Stimulated activated CD4-positive, alpha-beta T cell treated with anti-CD3 and anti-CD28 coated beads, TNF-alpha, amount 100 ng/mL, for 48 hours (primary cell): Measurements from ENCODE around the gene RET.

Experiments
- DNase-seq, 3 donors: peaks; one replicate each; pipeline ENCODE4 v3.0.0-alpha.2; 2020; ENCODE audit warnings: low read depth in 3 of 3

RET gene

DNA sequence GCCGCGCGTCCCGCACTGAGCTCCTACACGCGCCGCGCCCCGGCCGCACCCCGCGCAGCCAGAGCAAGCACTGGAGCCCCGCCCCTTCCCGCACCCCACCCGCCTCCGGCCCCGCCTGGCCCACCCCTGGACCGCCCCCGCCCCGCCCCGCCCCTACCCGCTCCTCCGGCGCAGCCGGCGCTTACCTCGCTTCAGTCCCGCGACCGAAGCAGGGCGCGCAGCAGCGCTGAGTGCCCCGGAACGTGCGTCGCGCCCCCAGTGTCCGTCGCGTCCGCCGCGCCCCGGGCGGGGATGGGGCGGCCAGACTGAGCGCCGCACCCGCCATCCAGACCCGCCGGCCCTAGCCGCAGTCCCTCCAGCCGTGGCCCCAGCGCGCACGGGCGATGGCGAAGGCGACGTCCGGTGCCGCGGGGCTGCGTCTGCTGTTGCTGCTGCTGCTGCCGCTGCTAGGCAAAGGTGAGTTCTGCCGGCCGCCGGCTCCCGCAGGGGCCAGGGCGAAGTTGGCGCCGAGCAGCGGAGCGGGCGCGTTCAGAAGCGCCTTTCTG lies at the start of gene RET:
Gene RET, plus strand, starts transcription at position 194 of the 545 bp plus-strand sequence. Its CDS starts 190 bp downstream, at position 384.
- no peak for DNase-seq

DNA sequence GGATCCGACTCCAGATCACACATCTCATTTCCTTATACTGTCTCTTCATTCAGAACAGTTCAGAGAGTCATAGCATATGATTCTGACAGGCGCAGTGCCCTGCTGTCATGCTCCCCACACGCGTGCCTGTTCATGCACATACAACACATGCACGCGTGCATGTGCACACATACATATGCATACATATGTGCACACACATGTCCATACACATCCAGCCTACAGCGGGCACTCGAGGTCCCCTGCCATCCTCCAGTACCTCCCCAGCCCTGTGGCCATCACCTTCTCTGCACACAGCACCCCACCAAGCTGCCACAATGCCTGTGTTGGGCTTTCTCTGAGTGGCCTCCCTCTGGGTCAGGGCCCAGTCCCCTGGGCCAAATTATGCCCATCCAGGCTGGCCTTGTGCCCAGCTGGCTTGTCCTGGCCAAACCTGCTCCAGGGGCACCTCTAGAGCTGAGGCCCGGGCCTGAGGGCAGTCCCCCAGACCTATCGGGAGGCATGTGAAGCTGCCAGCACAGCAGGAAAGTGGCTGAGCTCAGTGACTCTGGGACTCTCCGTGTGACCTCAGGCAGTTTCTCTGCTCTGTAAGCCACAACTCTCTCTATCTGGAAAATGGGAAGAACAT lies 49.4 kb upstream of the RET start:
- no peak for DNase-seq

GRCh38 chr10:43028143-43028542 lies 48.7 kb upstream of the RET start:
- DNase-seq: no peak

- DNase-seq: no peak
These were observed 47.8 kb upstream of the RET start for GRCh38 chr10:43029043-43029442.

- DNase-seq: no peak
These were observed 44.3 kb upstream of the RET start for GRCh38 chr10:43032613-43033012.

GRCh38 chr10:43035800-43036199 lies 41.1 kb upstream of the RET start:
- DNase-seq: no peak

GRCh38 chr10:43036481-43037428 lies 40.1 kb upstream of the RET start:
- no peak for DNase-seq

DNA sequence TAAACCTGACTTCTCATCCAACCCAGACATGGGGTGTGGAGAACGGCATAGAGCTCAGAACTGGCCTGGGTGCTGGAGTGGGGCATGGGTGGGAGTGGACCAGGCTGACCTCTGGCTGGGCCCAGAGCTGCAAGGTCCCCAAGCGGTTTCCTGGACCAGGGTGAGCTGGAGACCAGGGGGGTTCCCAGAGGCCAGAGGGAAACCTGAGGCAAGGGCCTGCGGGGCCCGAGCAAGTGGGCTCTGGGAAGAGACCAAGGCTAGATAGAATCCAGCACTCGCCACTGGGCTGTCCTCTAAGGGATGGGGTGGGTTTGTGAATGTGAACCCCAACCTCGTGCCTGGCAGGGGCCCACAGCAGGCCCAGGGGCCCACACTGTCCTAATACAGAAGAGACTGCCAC lies 39.4 kb upstream of the RET start:
- DNase-seq: no peak

DNA sequence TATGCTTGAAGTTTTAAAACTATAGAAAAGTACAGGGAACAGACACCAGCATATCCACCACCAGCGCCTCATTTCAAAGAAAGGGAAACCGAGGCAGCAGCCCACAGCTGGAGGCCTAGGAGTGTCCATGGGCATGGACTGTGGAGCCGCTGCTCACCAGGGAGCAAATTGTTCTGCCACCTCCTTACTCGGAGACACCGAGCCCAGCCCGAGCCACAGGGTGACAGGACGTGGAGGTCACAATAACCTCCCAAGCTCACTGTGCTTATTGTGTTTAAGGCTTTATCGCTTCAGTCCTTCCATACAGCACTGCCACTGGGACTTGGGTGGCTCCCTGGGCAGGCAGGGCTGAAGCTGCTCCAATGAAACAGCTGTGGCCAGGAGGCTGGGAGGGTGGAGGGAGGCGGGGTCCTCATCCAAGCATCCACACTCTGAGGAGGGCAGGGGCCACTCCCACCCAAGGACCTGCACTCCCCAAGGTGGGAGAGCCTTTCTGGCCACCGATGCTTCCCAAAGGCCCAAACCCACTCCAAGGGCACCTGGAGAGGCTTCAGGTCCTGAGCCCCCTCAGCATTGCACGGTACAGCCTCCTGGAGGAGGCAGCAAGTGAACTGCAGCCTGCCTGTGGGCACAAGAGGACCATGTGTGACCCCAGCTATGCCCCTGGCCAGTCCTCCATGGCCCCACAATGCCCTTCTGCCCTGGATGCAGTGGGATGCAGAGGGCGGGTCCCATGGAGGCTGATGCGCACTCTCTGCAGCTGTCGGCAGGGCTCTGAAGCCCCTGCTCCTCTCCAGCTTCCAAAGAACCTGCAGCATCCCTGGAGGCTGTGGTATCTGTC lies 38.7 kb upstream of the RET start:
- no peak for DNase-seq

- DNase-seq: no peak
These were observed 37.9 kb upstream of the RET start for GRCh38 chr10:43038783-43039623.

DNA sequence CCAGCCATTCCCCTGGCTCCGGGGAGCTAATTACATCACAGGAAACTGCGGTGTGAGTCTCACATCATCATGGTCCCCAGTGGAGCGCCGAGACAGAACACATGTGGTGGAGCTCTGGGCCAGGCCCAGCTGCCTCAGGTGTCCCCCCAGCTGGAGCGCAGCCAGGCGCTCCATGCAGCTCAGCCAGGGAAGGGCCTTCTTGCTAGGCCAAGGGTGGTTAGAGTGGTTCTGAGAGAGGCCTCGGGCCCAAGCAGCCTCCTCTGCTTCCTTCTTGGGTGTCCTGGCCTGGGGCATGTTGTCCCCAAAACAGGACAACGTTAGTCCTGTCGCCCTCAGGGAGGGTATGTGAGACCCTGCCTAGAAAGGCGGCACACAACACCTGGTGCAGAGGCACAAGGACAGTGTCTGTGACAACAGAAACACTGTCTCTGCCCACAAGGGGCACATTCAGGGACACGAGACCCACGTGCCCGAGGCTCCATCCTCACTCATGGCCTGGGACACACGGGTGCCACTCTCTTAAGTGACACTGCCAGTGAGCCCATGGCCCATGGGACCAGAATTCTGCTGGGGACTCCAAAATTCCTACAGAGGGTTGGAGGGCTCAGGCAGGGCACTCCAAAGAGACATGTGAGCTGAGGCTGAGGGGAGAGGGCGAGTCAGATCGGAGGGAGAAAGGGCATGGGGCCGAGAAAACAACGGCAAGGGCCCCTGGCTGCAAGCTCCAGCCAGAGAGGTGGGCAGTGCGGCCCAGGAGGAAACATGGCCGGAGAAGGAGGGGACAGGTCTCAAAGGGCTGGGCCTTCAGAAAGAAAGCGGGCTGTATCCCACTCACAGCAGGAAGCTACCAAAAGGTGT lies 37.0 kb upstream of the RET start:
- DNase-seq: no peak

GRCh38 chr10:43040482-43041256 lies 36.2 kb upstream of the RET start:
- no peak for DNase-seq

GRCh38 chr10:43041422-43042342 lies 35.2 kb upstream of the RET start:
- no peak for DNase-seq

- DNase-seq: no peak
These were observed 34.1 kb upstream of the RET start for GRCh38 chr10:43042503-43043341.

GRCh38 chr10:43043342-43043772 lies 33.5 kb upstream of the RET start:
- DNase-seq: no peak

GRCh38 chr10:43043773-43044447 lies 33.0 kb upstream of the RET start:
- DNase-seq: no peak
